Panc1 (cell line): ENCODE data around the gene AHCYL1.

ENCODE experiments used
- CTCF ChIP-seq: fragments of 450-650 bp; IDR thresholded peaks from 2 replicates; pipeline ENCODE4 v1.5.1; 2017; ENCODE audit warnings: mild to moderate bottlenecking
- POLR2AphosphoS5 ChIP-seq: IDR thresholded peaks from 2 replicates; pipeline ENCODE4 v1.6.1; 2012; ENCODE audit warnings: mild to moderate bottlenecking, low read depth, low read length, moderate library complexity
- SIN3A ChIP-seq: IDR thresholded peaks from 2 replicates; pipeline ENCODE4 v1.6.1; 2012; ENCODE audit warnings: low read depth, mild to moderate bottlenecking, low read length, moderate library complexity, borderline replicate concordance; ENCODE audit not compliant: insufficient read depth

GRCh38 chr1:110055493-110056284 lies 71.1 kb downstream of the AHCYL1 start:
- no peak for TF ChIP-seq CTCF
- TF ChIP-seq POLR2AphosphoS5 = no peak
- no peak for TF ChIP-seq SIN3A
